Mesothelial cell of epicardium (in vitro differentiated cells): ENCODE results near the gene LNPEP. TPM values are rescaled to one million over a fixed set of nuclear protein-coding genes. Genes with fewer than 3 reads are reported as not detected.
A peak's percentile ranks its signal among the peaks of the same experiment; 100 is the strongest.

ENCODE experiments used
- DNase-seq, 2 experiments: peaks; one replicate each; pipeline ENCODE4 v3.0.0; 2021; ENCODE audit warnings: low spot score in 2 of 2; ENCODE audit not compliant: unreplicated experiment in 2 of 2
- H3K27ac Mint-ChIP-seq: 2 replicates; pipeline ENCODE4 v1.8.0; 2021; ENCODE audit warnings: mixed read lengths
- H3K27me3 Mint-ChIP-seq: 2 replicates; pipeline ENCODE4 v1.8.0; 2021; ENCODE audit warnings: low read depth, mixed read lengths
- H3K36me3 Mint-ChIP-seq: 2 replicates; pipeline ENCODE4 v1.8.0; 2021; ENCODE audit warnings: mixed read lengths
- H3K4me1 Mint-ChIP-seq: 2 replicates; pipeline ENCODE4 v1.8.0; 2021; ENCODE audit warnings: mixed read lengths
- H3K4me3 Mint-ChIP-seq: 2 replicates; pipeline ENCODE4 v1.8.0; 2021; ENCODE audit warnings: mild to moderate bottlenecking, moderate library complexity, mixed read lengths
- H3K9me3 Mint-ChIP-seq: 2 replicates; pipeline ENCODE4 v1.8.0; 2021; ENCODE audit warnings: mixed read lengths
- total RNA-seq: library from RNA; stranded (reverse); gene quantifications from 3 replicates; pipeline ENCODE4 v1.2.1, GENCODE V29; 2021
- TF ChIP-seq, protein P1 (sequence below): fragments of 200-600 bp; sonication (generic); IDR thresholded peaks from one replicate; pipeline ENCODE4 v1.5.0; 2021; ENCODE audit warnings: antibody characterized with exemption; ENCODE audit not compliant: unreplicated experiment

Gene LNPEP
- total RNA-seq, 1 donor from 2014 or later = 37.3 TPM

DNA sequence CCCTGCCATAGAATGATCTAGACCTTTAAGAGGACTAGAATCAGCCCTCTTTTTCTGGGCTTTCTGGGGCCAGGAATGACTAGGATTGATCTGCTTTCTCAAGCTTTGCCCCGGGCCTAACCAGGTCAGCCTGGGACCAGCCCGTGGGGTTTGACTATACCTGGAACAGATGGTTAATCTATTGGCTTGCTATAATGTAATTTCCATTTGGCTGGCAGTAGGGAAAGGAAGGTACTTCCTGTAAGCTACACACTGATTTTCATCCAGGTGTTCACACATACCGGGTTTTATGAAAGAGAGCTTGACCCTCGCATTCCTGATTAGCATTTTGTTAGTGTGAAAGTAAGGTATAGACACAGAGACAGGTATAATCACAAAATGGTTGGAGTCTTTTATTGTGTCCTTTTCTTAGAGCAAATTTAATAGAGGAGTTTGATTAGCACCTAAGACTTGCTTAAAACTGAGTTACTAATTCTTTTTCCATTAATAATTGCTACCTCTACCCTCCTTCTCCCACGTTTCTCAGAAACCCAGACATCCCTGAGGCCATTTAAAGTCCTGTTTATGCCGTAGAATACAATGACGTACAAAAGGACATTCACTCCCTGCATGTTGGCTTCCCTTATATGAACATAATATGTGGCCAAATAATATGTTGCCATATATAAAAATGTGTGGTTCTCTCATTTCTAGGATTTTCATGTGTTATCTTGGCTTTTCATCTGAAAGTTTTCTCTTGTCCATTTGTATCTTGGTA, 17.3 kb downstream of the LNPEP start:
- no peaks in the 10 kb centered on the region for H3K27me3 Mint-ChIP-seq
- peaks cover 10% of the 10 kb centered on the region for H3K36me3 Mint-ChIP-seq
- H3K4me3 Mint-ChIP-seq = no peak overlapping the region
- H3K9me3 Mint-ChIP-seq = peaks cover 11% of the 10 kb centered on the region
- H3K27ac Mint-ChIP-seq = peak overlapping the region; percentile 4
- peaks cover 29% of the 10 kb centered on the region for H3K4me1 Mint-ChIP-seq
- DNase-seq = no peak
- TF ChIP-seq, protein P1, sequence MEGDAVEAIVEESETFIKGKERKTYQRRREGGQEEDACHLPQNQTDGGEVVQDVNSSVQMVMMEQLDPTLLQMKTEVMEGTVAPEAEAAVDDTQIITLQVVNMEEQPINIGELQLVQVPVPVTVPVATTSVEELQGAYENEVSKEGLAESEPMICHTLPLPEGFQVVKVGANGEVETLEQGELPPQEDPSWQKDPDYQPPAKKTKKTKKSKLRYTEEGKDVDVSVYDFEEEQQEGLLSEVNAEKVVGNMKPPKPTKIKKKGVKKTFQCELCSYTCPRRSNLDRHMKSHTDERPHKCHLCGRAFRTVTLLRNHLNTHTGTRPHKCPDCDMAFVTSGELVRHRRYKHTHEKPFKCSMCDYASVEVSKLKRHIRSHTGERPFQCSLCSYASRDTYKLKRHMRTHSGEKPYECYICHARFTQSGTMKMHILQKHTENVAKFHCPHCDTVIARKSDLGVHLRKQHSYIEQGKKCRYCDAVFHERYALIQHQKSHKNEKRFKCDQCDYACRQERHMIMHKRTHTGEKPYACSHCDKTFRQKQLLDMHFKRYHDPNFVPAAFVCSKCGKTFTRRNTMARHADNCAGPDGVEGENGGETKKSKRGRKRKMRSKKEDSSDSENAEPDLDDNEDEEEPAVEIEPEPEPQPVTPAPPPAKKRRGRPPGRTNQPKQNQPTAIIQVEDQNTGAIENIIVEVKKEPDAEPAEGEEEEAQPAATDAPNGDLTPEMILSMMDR = no peak

DNA sequence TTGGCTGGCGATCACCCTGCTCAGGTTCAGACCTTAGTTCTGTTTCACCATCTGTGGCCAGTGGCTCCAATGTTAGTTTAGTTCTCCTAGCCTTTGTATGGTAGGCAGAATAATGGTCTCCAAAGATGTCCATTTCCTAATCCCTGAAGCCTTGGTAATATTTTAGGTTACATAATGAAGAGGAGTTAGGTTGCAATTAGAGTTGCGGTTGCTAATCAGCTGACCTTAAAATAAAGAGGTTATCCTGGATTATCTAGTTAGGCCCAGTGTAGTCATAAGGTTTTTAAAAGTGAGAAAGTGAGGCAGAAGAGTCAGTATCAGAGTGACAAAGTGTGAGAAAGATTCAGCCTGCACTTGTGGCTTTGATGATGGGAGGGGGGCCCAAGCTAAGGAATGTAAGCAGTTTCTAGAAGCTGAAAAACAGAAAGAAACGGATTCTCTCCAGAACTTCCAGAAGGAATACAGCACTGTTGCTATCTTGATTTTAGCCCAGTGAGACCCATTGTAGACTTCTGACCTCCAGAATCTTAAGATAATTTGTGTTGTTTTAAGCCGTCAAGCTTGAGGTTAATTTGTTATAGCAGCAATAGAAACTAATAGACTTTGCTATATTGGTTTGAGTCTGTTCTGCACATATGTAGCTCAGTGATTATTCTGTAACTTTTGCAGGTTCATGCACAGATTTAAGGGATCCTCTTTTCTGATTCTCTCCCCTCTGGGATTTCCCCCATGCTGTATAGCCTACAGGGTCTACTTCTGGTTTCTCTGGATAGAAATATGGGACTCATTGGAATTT, 21.6 kb downstream of the LNPEP start:
- TF ChIP-seq, protein P1 = no peak
- peaks cover 7% of the 10 kb centered on the region for H3K36me3 Mint-ChIP-seq

DNA sequence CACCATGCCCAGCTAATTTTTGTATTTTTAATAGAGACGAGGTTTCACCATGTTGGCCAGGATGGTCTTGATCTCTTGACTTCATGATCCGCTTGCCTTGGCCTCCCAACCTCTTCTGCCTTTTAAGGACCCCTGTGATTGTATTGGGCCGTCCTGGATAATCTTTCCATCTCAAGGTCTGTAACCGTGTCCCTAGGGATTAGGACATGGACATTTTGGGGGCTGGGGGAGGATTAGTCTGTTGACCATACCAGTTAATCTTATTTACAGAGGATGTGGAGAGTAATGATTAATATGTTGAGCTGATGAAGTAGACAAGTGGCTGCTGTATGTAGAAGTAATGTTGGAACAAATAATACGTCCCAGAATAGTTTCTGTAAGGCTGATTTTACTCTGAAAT, 23.1 kb downstream of the LNPEP start:
- no peak for DNase-seq
- H3K4me1 Mint-ChIP-seq = peaks cover 35% of the 10 kb centered on the region
- peaks cover 7% of the 10 kb centered on the region for H3K36me3 Mint-ChIP-seq
- no peak overlapping the region for H3K4me3 Mint-ChIP-seq
- no peaks in the 10 kb centered on the region for H3K27me3 Mint-ChIP-seq
- H3K9me3 Mint-ChIP-seq = no peaks in the 10 kb centered on the region
- TF ChIP-seq, protein P1 = no peak
- H3K27ac Mint-ChIP-seq = no peak overlapping the region

More for the DNA sequence above, 21.6 kb downstream of the LNPEP start:
- Mint-ChIP-seq H3K27me3 (no peaks in the 10 kb centered on the region), H3K4me1 (peaks cover 32% of the 10 kb centered on the region), H3K9me3 (no peaks in the 10 kb centered on the region), H3K27ac (no peak overlapping the region), H3K4me3 (no peak overlapping the region)
- DNase-seq = no peak

DNA sequence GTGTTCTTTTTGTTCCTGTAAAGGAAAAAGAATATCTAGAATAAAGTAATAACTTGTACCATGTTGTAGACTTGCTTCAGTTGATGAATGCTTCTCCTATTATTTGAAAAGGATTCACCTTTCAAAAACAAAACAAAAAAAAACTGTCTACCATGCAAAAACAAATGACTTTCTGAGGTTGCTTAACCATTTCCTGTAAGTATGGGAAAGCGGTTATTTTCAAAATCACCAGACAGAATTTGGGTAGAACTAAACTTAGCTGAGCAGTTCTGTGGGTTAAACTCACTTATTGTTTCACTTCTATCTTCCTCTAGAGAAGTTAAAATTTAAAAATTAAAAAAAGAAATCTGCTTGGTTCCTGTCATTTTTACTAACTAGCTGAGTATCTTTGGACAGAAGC, 25.2 kb downstream of the LNPEP start:
- H3K27me3 Mint-ChIP-seq = no peaks in the 10 kb centered on the region
- TF ChIP-seq, protein P1 = no peak
- H3K27ac Mint-ChIP-seq = no peak overlapping the region
- H3K36me3 Mint-ChIP-seq = peaks cover 7% of the 10 kb centered on the region
- H3K4me1 Mint-ChIP-seq = peaks cover 44% of the 10 kb centered on the region
- H3K4me3 Mint-ChIP-seq = no peak overlapping the region
- DNase-seq = no peak
- H3K9me3 Mint-ChIP-seq = no peaks in the 10 kb centered on the region

DNA sequence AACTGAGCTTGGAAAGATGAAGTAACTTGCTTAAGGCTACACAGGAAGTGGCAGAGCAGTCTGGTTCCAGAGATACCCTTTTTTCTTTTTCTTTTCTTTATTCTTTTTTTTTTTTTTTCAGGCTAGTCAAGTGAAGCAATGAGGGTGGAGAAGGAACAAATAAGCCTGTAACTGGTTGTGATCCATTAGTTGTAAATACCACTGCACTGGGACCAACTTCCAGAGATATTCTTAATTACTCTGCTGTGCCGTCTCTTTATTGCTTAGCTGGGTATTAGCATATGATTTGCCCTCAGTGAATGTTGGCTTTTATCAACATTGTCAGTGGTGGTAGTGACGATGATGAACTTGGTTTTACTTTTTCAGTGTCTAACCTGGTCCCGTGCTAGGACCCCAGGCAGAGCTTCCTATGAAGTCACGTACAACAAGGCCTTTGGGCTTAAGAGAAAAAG, 26.7 kb downstream of the LNPEP start:
- Mint-ChIP-seq H3K27me3 (no peaks in the 10 kb centered on the region), H3K9me3 (no peaks in the 10 kb centered on the region), H3K4me3 (no peak overlapping the region), H3K27ac (no peak overlapping the region), H3K36me3 (peaks cover 4% of the 10 kb centered on the region), H3K4me1 (peaks cover 39% of the 10 kb centered on the region)
- TF ChIP-seq, protein P1 = no peak
- DNase-seq = no peak
